HG03280 (cell line): ENCODE data around the gene SLC7A14.

ENCODE experiments used
- ATAC-seq: cut with Tn5 transposase; IDR thresholded peaks from one replicate; pipeline ENCODE4 v1.9.1; 2021; ENCODE audit warnings: mild to moderate bottlenecking, moderate library complexity; ENCODE audit not compliant: unreplicated experiment

SLC7A14 gene

DNA sequence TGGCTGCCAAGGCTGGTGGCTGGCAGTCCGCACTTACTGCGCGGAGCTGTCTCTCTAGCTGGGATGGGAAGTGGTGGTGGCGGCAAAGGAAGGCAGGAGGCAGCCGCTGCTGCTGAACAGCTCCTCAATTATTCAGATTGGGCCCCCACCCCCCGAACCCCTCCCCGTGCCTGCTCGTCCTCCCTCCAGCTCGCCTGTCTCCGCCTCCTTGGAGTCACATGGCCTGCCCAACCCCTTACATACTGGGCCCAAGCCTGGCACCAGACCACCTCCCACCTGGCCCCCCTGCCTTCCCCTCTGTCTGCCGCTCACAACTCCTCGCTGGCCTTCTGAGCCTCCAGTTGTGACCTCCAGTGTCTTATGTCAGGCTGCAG is at the start of gene SLC7A14:
Gene SLC7A14 (minus strand): TSS at position 139 of the 374 bp plus-strand sequence. CDS start 59,139 bp downstream, outside the sequence.
- ATAC-seq: no peak

DNA sequence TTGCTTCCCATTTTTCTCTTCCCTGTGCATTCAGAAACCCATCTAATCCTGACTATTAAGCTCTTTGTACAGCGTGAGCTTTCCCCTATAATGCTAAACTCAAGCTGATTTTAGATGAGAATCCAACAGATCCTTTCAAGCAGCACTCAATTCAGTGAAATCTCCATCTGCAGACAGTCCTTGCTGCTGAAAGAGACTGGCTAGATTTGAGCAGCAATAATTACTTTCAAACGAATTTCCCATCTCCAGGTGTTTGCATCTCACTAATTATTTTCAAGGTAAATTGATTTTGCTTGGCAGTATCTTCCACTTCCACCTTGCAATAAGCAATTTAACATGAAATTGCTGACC is 49.5 kb upstream of the SLC7A14 start:
- ATAC-seq: no peak

DNA sequence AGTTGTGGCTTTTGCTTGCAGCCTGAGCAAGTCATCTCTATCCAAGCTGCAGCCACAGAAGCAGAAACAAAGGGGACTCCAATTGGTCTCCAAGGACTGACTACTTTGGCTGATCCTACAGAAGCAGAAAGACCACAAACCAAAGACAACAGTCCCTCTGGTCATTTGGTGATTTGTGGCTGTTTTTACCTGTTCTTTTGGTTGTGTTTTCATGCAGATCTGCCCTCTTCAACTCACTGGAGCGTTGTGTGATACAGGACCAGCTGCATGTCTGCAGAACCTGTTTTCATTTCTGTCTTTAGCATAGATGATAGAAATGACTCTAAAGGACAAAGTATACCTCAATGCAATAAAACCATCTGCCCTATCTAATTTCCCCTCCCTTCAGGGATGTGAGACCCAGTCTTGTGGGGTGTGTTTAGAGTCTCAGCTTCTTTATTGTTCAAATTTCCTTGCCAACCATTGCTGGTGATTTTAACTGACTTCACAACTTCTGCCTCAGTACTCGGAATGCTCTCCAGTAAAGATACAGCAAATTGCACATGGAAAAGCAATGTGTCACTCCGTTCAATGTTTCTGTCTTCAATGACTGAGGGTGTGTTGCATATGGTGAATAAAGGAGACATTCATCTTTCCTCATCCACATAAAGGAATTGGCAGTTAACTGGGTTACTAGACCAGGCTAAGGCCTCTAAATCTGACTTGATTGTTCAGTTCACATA is 48.9 kb upstream of the SLC7A14 start:
- ATAC-seq: peak; percentile 63

DNA sequence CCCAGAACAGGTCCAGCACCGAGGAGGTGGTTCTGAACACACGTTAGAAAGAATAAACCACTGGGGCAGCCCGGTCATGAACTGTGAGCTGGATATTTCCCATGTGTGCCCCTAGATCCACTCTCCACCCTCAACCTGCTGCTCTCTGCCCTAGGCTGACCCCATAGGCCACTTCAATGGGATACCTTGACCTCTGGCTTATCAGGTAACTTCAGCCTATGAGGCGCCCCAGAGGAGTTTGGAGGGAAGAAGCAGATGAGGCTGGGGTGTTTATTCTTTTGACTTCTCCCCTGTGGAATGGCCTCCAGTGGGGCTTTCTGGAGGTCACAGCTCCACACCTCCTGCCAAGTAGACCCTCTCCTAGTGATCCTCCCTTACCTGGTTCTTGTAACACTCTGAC is 47.7 kb upstream of the SLC7A14 start:
- ATAC-seq: no peak

GRCh38 chr3:170632780-170633179 is 46.9 kb upstream of the SLC7A14 start:
- peak; percentile 77 for ATAC-seq

GRCh38 chr3:170631755-170632488 is 46.0 kb upstream of the SLC7A14 start:
- no peak for ATAC-seq

DNA sequence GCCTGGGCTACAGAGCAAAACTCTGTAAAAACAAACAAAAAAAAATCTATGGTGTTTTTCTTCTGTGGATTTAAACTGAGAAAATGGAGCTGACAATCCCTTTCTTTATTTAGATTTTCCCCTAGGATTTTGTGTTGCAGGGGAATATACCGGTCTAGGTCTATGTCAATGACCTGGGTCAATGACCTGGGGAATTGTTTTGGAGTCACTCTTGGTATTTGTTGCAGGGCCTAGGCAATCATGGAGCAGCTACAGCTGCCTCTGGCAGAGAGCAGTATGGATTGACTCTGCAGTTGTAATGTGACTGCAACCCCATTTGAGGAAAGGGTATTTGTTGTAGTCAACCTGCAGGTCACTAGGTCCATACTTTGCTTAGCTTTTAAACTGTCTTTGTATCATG is 37.6 kb upstream of the SLC7A14 start:
- no peak for ATAC-seq

- ATAC-seq: no peak
Observed at GRCh38 chr3:170622369-170623159, 36.7 kb upstream of the SLC7A14 start.

GRCh38 chr3:170621256-170621655 is 35.4 kb upstream of the SLC7A14 start:
- ATAC-seq: no peak

GRCh38 chr3:170614214-170614966 is 28.5 kb upstream of the SLC7A14 start:
- ATAC-seq: no peak

DNA sequence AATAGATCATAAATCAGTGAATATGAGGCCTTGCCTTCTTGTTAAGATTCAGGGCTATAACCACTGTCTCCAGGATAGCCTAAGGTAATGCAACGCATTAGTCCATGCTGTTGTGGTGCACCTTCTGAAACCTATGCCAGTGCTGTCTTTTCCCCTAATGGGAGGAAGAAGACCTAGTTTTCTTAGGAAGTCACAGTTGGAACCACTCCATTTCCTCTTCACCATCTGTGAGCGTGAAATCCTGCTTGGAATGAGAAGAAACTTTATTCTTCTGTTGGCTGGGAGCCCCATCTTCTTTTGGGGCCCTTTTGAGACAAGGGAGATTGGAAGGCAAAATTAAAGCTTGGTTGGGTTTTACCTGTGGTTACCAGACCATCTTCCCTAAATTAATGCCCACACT is 25.9 kb upstream of the SLC7A14 start:
- no peak for ATAC-seq

GRCh38 chr3:170610321-170610884 is 24.5 kb upstream of the SLC7A14 start:
- no peak for ATAC-seq

GRCh38 chr3:170608475-170608874 is 22.6 kb upstream of the SLC7A14 start:
- no peak for ATAC-seq

DNA sequence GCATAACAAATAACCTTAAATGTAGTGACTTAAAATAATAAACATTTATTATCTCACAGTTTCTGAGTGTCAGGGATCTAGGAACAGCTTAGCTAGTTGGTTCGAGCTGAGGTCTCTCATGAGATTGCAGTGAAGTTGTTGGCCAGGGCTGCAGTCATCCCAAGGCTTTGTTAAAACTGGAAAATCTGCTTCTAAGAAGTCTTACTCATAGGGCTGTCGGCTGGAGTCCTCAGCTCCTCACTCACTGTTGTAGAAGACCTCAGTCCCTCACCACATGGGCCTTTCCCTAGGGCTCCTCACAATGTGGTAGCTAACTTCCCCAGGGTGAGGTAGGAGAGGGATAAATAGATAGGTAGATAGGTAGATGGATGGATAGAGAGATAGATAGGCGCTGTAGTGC is 20.8 kb upstream of the SLC7A14 start:
- ATAC-seq: no peak

GRCh38 chr3:170605490-170605889 is 19.6 kb upstream of the SLC7A14 start:
- no peak for ATAC-seq

GRCh38 chr3:170603770-170604510 is 18.1 kb upstream of the SLC7A14 start:
- no peak for ATAC-seq

GRCh38 chr3:170602556-170602955 is 16.7 kb upstream of the SLC7A14 start:
- no peak for ATAC-seq

DNA sequence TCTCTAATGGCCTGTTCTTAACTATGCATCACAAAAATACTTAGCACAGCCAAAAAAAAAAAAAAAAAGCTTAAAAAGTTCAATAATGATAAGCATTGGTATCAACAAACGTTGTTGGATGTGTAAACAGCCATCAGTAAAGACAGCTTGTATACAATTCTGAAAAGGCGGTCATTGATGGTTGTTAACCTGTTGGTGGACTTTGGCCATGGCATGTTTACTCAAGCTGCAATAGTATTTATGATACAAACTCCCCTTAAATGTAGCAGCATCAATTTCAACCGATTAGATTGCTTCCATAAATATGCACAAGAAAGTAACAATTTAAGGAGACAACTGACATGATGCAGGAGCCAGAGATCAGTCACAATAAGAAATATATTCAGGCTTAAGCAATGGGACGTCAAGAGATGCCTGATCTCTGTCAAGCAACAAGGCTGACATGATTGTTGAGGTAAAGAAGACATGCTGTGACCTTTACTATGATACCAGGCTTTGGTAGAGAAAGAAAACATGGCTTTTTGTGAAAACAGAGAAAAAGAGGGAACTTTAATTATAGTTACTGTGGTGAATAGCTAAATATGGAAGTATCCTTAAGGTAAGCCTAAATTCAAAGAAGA is 14.2 kb upstream of the SLC7A14 start:
- ATAC-seq: no peak

DNA sequence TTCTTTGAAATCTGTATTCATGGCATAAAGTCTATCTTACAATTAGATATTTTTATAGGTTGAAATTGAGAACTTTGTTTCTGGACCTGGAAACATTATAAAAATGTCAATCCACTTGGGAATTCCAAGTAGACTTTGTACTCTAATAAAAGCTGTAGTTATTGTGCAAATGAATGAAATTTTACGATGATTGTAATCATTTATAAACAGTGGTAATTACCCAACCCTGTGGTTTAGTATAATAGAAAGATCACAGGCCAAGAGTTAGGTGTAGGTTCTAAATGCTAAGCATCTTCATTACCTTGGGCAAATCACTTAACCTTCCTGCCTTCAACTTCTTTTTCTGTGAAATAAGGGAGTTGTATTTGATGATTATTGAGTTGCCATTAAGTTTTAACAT is 13.2 kb upstream of the SLC7A14 start:
- no peak for ATAC-seq

DNA sequence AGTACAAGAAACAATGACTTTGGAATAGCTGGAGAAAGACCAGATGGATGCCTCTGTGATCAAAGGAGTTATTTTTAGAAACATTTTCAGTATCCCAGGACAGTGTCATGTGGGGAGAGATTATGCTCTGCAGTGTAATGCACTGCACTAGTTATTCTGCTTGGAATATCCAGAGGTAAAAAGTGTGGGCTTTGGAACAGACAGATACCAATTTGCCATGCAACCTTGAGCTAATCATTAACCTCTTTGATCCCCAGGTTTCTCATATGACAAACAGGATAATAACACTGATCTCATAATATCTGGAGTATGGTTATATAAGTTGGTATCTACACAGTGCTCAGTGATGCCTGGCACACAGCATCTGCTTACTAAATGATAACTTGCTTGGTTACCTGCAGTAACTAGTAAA is 12.2 kb upstream of the SLC7A14 start:
- no peak for ATAC-seq
